UCSD-AML1 (cell line): ENCODE results near the gene PPP1R1C.

Source experiments
- DNase-seq: peaks from one replicate; lab custom pipeline; 2025; ENCODE audit not compliant: unreplicated experiment; lab: John Stamatoyannopoulos, UW

Gene PPP1R1C

DNA sequence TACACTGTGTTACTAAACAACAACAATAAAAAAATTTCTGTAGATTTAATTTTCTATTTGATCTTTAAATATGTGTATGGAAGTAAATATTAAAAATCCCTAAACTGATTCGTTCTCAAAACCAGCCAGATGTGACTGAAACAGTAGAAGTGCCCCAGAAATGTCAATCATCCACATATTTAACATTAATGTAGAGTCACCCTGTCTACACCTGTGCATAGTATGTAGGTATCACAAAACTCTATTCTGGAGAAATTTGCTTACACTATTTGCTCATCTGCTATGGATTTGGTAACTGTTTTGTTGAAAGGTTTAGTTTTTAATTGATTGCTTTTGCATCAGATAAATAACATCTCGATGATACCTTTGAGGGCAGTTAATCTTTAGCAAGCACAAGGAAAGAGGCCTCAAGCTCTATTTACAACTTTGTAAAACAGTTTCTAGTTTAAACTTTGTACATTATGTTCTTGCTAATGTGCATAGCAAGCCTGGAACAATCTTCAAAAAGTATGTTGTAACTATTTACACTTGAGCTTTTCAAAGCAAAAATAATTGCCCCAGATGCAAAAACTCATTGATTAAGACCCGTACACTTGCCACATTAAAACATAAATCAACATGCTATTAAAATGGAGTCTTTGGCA lies 76.8 kb downstream of the PPP1R1C start:
- no peak for DNase-seq

DNA sequence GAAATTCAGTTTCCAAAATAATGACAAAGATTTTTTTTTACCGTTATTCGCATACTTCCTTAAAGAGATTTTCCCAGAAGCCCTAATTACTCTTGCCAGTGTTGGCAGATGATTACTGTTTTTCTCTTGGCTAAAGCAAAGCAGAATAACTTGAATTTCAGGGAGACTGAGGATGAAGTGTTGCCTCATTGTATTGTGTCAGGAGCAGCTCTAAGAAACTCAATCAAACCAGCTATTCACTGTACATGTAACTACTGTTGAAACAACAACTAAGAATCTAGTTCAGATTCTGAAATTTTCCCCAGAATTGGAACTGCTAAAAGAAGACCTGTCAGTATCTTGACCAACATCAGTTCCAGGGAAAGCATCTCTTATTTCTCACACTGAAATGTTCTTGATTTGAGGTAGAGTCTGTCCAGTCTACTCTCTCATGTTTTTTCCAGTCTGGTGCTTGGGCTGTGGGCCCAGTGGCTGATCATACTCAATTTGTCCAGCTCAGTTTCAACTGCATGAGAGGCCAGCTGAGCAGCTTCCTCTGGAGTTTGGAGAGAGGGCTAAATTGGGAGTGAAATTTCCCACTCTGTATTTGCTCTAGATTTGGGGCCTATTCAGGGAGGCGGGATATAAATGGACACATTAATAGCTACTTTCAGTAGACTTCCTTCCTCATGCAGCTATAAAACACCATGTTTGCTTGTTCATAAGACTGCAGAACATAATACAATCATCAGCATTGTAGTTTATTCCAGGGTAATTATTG lies 78.5 kb downstream of the PPP1R1C start:
- DNase-seq, result peak; percentile 6

DNA sequence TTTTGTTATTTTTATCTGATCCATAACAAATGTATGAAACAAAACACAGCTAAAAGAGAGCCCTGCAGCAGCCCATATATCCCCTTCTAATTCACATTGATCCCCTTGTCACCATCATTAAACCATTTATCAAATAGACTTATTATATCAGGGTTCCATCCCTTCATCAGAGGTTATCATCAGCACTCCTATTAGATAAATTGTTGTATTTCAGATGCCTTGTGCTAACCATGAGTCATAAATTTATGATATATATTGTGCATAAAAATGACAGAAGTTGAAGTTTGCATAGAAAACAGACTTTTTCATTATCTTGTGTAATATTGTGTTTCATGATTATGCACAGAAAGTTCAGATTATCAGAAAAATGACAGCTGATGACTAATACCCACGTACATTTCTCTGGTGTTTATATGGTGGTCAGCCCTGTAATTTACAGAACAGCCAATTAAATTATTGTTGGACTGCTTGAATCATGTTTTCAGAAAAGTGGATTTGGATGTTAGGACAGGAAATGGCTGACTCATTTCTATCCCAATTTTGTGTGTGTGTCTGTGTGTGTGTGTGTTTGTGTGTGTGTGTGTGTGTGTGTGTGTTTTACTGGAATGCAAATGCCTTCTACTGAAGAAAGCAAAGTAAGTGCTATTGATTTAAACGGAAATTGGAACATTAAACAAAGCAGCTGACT lies 80.9 kb downstream of the PPP1R1C start:
- DNase-seq, result no peak

DNA sequence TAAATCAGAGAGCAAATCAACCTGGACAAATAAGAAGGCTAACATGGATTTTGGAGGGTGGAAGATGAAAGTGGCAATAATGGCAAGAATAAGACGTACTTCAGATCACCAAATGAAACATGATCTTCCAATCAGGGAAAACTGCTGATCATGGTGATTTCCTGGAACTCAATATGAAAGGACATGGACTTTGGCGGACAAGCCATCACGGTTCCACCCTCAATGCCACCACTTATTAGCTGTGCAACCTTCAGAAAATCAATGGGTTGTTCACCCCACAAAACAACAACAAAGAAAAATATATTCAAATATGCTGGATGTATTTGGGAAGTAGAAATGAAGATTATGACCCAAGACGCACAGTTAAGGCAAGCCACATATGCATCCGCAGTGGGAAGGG lies 81.7 kb downstream of the PPP1R1C start:
- no peak for DNase-seq

DNA sequence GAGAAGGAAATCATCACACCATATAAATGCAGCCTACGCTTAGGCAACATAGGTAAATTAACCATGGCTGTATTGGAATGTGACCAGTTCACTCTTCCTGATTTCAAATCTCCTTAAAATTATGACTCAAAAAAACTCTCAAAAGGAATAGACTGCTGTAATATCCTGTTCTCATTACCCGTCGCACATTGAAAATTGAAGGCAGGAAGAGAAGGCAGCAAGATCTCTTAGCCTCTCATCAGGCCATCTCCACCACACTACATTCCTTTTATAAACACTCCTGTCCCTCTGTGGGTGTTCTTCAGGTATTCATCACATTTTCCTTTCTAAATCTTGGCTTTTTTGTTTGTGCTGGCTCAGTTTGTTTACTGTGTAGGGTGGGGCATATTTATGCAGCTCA lies 83.2 kb downstream of the PPP1R1C start:
- no peak for DNase-seq

DNA sequence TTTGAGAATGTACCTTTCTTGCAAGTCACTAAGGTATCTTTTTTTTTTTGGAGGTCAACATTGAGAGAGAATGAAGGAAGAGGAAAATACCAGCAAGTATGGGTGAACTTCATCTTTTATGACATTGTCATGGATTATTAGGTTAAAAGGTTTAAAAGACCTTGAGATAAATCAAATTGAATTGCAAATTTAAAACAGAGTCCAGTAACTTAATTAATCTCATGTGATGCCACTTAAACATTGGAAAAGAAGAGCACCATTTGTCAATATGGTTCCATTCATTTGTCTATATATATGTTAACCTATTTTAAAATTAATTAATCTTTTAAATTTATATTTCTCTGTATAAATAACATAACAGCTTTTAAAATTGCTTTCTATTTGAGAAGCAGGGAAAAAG lies 83.8 kb downstream of the PPP1R1C start:
- no peak for DNase-seq

DNA sequence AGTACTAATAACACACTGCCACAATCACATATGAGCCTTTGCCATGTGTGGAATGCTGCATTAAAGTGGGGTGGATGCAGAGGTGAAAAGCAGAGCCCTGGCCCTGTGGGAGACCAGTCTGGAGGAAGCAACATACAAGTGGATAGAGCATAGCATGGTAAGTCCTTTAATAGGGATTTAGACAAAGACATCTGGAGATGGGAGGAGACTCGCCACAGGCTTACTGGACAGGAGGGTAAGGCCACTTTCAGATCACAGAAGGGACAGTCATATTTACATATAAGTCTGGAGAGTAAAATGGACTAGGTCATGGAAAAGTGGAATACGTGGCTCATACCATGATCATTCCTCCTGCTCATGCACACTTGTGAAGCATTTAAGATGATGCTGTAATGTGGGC lies 84.3 kb downstream of the PPP1R1C start:
- no peak for DNase-seq

DNA sequence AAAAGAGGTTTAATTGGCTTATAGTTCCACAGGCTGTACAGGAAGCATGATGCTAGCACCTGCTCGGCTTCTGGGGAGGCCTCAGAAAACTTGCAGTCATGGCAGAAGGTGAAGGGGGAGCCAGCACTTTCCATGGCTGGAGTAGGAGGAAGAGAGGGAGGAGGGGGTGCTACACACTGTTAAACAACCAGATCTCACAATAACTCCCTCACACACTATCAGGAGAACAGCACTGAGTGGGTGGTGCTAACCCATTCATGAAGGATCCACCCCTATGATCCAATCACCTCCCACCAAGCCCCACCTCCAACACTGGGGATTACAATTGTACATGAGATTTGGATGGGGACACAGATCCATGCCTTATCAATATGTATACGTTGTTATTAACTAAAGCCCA lies 85.1 kb downstream of the PPP1R1C start:
- DNase-seq, result no peak

DNA sequence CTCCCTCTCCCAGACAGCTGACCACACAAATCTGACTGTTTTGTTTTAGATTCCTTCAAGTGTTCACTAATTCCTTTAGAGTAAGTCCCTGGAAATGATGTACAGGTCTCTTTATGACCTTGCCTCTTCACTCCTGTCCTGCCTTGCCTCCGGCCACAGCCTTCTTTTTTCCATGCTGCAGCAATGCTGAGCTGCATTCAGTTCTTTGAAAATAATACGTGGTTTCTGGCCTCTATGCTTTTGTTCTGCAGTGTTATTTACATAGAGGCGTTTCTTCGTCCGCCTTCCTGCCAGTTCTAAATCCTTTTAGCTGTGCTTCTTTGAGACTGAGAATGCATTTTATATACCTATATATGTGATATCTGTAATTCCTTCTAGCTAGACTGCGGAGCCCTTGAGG lies 87.2 kb downstream of the PPP1R1C start:
- no peak for DNase-seq

DNA sequence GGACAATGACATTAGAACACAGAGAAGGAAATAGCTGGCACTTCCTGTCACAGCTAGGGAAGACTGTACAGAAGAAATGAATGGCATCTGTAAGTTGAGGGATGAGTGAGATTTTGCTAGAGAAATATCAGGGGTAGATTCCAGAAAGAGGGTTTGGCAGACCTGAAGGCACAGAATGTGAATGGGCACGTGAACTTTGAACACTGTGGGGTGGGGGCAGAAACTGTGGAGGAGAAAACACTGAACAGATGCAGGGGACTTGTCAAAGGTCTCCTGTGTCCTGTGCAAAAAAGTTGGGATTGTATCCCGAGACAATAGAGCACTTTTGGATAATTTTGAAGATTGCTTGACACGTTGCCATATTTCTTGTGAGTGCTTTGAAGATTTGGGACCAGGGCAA lies 88.0 kb downstream of the PPP1R1C start:
- DNase-seq, result no peak

DNA sequence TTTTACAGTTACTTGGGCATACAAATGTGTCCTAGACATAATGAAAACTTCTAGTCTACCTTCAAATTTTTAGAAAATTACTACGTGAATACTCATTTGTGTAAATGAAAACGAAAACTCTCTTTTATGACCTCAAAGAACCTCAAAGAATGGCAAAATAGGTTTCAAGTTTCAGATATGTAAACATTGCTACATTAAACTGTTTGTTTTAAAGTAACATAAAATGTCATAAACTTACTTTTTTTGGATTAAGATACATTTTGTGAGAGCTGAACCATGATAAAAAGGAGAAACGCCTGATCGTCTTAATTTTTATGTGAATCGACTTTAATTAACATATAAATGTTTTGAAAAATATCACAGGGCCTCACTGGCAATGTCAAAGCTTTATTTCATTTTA lies 91.4 kb downstream of the PPP1R1C start:
- no peak for DNase-seq

DNA sequence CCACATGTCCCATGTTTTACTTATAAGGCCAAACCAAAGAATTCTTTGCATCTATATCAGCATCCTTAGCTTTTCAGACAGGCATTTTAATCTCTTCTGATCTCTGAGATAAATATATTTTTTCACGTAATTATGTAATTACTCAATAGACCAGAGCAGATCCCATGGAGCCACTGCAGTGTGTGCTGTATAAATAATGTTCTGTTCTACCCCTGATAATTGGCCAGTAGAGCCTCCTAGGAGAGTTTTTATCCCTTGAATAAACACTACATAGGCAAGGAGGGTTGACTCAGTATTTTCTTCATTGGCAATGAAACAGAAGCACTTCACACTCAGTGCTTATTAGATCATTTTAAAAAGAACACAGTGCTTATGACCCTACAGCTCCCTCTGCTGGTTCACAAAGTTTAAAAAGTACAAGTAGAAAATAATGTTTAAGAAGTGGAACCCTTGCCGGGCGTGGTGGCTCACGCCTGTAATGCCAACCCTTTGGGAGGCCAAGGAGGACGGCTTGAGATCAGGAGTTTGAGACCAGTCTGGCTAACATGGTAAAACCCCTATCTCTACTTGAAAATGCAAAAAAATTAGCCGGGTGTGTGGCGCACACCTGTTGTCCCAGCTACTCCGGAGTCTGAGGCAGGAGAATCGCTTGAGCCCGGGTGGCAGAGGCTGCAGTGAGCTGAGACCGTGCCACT lies 91.9 kb downstream of the PPP1R1C start:
- peak; percentile 17 for DNase-seq

DNA sequence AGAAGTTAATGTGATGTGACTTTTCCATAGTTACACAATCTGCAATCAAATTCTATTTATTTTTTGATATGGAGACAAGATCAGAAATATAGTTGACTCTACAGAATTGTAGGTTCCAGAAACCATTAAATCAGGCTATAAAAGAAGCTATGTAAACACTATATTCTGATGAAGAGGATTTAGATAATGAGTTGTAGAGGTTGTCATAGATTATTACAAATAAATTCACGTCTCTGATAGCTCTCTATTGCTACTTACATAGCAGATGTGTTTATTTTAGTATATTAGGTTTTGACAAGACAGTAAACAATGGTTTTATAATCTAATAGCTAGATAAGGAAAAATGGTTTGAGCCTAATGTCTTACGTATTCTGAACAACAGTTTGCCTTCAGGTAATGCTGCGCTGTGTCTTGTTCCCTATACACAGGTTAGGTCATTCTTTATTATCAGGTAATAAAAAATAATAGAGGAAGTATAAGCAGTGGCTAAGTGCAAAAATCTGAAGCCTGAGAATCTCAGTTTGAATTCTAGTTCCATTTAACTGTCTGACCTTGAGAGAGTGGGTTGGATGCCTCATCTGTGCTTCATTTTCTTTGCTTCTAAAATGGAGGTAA lies 93.4 kb downstream of the PPP1R1C start:
- DNase-seq, result no peak

DNA sequence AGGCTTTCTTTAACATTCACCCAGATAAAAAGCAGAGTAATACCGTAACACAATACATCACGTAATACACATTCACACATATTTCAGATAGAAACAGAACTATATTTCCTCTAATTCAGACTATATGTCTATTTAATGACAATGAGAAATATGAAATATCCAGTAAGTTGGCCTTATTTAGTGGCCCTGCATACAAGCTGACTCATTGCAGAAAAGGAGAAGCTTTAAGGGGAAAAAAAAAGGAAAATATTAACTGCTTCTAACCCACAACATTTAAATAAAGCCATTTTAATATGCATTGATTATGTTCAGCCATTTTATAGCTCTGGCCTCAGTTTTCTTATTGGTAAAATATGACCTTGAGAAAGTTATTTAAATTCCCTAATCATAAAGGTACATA lies 94.8 kb downstream of the PPP1R1C start:
- DNase-seq, result no peak

DNA sequence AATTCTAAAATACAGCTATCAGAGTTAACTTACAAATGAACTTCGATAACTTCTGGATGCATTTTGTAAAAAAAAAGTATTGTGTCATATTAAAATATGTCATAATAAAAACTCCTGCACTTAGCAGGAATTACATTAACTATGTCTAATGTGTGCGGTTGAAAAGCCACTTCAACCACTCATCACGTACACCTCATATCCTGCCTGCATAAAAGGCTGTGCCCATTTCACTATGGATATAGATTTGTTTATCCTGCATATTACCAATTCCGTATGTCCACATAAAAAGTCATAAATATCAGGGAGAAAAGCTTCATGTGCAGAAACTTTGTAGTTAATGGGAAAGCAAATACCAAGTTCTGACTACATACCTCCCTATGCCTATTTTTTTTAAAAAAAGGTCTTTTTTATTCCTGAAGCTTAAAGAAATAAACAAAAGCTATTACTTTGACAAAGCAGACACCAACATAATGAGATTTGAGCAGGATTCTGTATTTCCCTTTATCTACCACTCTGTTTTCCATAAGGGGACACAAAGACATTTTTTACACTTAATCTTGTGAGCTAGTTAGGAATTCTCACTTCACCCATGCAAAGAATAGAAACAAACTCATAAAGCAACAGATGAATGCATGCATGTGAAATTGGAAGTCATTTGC lies 96.1 kb downstream of the PPP1R1C start:
- DNase-seq, result no peak

DNA sequence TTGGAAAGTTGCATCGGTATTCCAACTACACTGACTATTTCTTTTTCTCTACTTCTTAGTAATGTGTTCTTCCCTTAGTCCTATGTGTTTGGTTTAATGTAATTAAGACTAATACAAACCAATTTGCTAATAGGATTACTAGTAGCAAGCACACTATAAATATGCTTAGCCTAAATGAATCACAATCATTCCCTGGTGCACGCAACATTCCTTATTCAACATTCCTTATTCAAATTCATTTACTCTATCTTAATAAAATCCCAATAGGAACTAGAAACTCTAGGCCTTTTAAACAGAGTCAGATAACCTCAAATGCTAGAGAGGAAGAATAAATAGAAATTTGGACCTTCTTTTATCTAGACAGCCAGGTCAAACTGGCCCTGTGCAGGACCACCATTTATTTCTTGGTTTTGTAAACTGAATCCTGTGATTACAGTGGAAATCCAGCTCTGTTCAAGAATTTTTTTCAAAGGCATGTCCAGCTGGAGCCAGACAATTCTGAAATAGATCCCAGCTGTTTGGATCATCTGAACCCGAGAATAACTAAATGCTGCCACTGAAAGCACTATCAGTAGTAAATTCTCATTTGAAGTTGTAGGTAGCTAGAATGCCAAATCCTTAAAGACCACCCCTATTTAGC lies 103.1 kb downstream of the PPP1R1C start:
- DNase-seq, result no peak

DNA sequence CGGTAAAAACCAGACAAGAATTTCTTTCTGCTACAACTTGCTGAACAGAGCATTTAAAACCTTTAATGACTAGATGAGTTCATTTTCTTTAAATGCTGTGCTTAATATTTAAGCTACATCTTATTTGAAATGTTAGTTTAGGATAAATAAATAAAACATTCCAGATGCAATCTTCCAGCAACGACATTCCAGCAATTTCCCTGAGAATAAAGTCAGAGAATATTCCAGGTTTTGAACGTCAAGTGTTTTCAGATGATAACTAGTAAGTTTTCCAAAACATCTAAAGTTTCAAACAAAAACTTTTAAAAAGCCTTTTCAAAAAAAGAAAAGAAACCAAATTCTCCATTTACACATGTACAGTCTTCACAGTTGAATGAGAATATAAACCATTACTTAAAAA lies 104.8 kb downstream of the PPP1R1C start:
- no peak for DNase-seq

DNA sequence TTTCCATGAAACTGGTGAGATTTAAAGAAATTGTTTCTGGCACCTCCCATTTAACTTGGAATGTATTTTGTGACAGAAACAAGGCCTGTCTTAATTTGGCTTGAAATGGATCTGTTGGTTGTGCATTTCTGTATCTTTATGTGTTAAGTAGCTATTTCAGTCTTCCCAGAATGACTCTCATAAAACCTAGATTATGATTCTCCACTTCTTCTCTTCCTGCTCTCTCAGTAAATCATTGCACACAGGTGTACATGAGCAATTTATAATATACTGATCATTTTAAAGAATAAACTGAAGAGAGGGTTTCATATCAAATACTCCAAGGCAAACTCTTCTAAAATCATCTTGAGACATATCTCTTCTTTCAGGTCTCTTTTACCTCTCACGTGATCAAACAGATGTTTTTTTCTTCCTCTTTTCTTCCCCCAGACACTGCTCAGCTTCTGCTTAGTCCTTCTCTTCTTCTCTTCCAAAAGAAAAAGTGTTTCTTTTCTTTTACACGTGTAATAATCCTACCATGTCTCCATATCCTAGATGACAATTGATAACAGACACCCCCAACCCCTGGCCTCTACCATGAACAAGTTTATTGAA lies 112.0 kb downstream of the PPP1R1C start:
- no peak for DNase-seq

DNA sequence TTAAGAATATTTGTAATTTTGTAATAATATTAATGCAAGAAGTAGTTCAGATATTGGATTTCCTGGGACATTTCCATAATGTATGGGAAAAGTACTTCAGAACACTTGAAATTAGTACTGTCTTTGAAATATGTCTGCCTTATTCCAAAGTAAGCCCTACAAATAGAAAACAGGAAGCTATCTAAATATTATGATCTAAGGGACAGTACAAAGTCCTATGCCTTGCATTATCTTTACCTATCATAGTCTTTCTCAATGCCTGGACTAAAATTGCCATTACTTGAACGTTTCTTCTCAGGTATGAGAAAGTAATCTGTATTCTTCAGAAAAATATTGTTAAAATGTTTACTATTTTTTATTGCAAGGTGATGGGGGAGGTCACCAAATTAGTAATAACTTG lies 113.0 kb downstream of the PPP1R1C start:
- DNase-seq, result no peak

DNA sequence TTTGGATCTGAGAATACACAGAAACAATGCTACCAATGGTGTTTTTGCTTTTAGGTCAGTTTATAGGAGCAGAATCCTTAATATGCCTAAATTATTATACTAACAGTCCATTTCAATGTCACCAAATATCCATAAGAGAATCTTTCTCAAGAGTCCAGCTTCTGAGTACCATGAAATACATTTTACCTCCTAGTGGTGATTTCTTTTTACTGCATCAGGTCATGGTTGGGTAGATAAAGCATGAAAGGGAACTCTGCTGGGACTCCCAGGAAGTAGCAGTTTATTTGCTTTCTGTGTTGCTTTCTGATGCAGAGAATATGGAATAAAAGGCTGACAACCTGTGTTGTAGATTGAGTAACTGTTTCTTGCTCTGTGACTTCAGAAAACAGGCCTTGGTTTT lies 115.6 kb downstream of the PPP1R1C start:
- no peak for DNase-seq
